Stimulated activated effector memory CD8-positive, alpha-beta T cell treated with anti-CD3 and anti-CD28 coated beads, Interleukin-12 subunit alpha, Interleukin-12 subunit beta, amount 100 ng/mL, for 72 hours (primary cell): ENCODE results near the gene TEAD4.

Source experiments
- ATAC-seq: fragments of 150-1000 bp; cut with Tn5 transposase; 2 replicates; pipeline ENCODE4 v1.10.0; 2021
- DNase-seq, 2 donors: peaks; one replicate each; pipeline ENCODE4 v3.0.0; 2021 to 2022; ENCODE audit warnings: low spot score in 2 of 2
- H3K27ac Mint-ChIP-seq: one replicate; pipeline ENCODE4 v1.8.0; 2022; ENCODE audit warnings: mild to moderate bottlenecking, mixed read lengths
- H3K36me3 Mint-ChIP-seq: one replicate; pipeline ENCODE4 v1.8.0; 2022; ENCODE audit warnings: mild to moderate bottlenecking, mixed read lengths
- H3K4me1 Mint-ChIP-seq: one replicate; pipeline ENCODE4 v1.8.0; 2022; ENCODE audit warnings: mixed read lengths
- H3K4me3 Mint-ChIP-seq: one replicate; pipeline ENCODE4 v1.8.0; 2022; ENCODE audit warnings: mild to moderate bottlenecking, mixed read lengths
- H3K9me3 Mint-ChIP-seq: one replicate; pipeline ENCODE4 v1.8.0; 2022; ENCODE audit warnings: mixed read lengths

The TEAD4 gene

DNA sequence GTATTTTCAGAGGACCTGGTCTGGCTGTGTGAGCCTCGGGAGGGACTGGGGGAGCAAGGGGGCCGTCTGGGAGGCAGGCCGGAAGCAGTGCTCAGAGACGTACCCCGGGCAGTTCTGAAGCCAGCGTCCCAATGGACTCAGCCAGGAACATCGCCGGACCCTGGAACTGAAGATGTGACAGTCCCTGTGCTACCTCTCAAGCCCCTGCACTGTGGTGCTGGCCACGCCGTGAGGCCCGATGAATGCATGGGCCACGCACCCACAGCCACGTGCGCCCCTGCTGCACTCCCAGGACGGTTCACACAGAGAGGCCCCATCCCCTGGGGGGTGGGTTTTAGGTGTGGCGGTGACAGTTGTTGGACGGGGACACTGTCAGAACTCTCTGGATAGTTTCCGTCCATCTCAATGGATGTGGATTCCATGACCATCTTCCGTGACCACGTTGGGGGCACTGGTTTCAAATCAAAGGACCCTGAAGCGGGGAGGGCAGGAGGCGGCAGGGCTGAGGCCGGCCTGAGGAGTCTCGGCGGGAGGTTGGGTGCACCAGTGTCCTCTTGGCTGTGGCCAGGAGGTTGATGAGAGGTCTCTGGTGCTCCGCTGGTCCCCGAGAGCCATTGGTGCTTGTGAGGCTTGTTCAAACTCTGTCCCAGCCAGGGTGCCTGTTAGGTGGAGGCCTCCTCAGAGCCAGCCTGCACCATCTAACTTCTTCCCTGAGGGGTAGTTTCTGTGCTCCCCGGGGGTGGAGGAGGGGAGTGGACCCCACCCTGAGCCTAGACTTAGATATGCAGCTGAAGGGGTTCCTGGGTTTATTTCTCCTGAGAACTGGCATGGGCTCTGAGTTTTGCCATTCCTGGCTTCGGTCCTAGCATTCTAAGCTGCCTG lies 81.7 kb downstream of the TEAD4 start:
- H3K9me3 Mint-ChIP-seq = no peaks in the 10 kb centered on the region
- no peak overlapping the region for H3K4me3 Mint-ChIP-seq
- H3K4me1 Mint-ChIP-seq = no peaks in the 10 kb centered on the region
- no peak for ATAC-seq
- H3K27ac Mint-ChIP-seq = no peak overlapping the region
- H3K36me3 Mint-ChIP-seq = no peaks in the 10 kb centered on the region
- no peak for DNase-seq

DNA sequence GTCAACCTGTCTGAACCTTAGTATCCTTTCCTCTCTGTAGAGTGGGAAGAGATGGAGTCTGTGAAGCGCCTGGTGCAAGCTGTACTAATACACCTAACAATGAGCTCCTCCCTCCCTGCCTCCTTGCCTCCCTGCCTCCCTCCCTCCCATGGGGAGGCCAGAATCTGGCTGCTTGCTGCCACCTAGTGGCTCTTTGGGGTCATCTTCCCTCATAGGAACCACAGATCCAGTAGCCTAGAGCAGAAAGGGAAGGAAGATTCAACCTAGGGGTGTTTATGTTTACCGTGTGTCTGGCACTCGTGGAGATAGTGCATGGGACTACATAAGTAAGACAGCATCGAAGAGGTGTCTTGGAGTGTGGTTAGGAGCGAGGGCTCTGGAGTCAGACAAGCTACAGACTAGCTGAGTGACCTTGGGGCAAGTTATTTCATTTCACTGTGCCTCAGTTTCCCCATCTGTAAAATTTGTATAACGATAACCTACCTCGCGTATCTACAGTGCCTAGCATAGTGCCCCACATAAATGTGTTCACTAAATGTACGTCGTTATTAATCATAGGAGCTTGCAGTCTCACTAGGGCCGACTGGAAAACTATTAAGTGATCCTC lies 82.5 kb downstream of the TEAD4 start:
- H3K9me3 Mint-ChIP-seq = no peaks in the 10 kb centered on the region
- H3K27ac Mint-ChIP-seq = no peak overlapping the region
- no peak overlapping the region for H3K4me3 Mint-ChIP-seq

DNA sequence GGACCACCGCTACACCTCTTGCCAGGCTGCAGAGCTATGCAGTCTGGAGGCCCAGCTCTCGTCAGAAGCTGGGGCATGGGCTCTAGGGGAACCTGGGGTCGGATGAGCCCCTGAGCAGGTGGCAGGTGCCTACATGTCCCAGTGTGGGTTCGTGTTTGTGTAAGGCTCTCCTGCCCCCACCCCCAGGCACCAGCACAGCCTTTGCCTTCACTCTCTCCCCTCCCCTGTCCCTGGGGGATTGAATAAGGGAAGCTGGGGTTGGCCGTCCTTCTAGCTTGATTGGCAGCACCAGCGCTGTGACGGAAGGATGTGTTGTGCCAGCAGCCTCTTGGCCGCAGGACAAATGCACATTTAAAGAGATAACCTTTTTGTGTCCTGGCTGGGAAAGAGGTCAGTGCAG lies 83.2 kb downstream of the TEAD4 start:
- H3K36me3 Mint-ChIP-seq = no peaks in the 10 kb centered on the region
- no peak overlapping the region for H3K27ac Mint-ChIP-seq
- H3K4me1 Mint-ChIP-seq = no peaks in the 10 kb centered on the region
- no peaks in the 10 kb centered on the region for H3K9me3 Mint-ChIP-seq
- DNase-seq = no peak
- ATAC-seq = no peak
- no peak overlapping the region for H3K4me3 Mint-ChIP-seq

More for the DNA sequence above, 82.5 kb downstream of the TEAD4 start:
- ATAC-seq = peak; percentile 73
- Mint-ChIP-seq H3K4me1 (no peaks in the 10 kb centered on the region), H3K36me3 (no peaks in the 10 kb centered on the region)
- peak; percentile 30 to 62 for DNase-seq

DNA sequence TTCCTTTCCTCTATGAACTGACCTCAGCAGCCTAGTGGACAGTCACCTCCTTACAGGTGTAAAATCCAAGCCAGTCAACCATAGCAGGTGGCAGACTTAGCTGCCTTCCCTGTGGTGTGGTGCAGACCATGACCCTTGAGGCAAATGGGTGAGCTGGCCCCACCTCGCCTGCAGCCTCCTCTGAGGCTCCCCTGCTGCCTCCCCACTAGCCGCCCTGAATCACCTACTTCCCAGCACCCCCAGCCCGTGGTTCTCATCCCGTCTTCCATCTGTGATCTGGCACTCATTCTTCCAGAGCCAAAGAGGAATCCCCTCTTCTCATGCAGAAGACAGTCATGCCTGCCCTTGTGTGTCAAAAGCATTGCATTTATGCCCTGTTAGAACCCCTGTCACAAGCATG lies 83.6 kb downstream of the TEAD4 start:
- Mint-ChIP-seq H3K4me3 (no peak overlapping the region), H3K27ac (no peak overlapping the region), H3K9me3 (no peaks in the 10 kb centered on the region), H3K4me1 (peaks cover 4% of the 10 kb centered on the region), H3K36me3 (no peaks in the 10 kb centered on the region)
- no peak for DNase-seq
- no peak for ATAC-seq

DNA sequence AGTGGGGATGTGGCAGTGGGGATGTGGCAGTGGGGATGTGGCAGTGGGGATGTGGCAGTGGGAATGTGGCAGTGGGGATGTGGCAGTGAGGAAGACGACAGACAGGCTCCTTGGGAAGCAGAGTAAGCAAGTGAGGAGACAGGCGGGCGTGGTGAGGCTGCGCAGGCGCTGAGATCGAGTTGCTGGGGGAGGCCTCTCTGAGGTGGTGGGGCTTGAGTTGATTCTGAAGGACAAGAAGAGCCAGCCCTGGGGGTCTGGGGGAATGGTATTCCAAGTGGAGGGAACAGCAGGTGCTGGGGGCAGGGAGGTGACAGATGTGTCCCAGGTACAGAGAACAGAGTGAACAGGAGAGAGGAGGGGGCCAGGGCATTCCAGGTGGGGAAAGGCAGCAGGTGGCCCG lies 84.2 kb downstream of the TEAD4 start:
- no peak overlapping the region for H3K27ac Mint-ChIP-seq

GRCh38 chr12:3044141-3044630 lies 85.0 kb downstream of the TEAD4 start:
- Mint-ChIP-seq H3K4me1 (peaks cover 6% of the 10 kb centered on the region), H3K27ac (no peak overlapping the region)
- no peak for ATAC-seq

More for the DNA sequence above, 84.2 kb downstream of the TEAD4 start:
- DNase-seq (no peak), ATAC-seq (no peak)
- H3K4me1 Mint-ChIP-seq = peaks cover 6% of the 10 kb centered on the region
- no peaks in the 10 kb centered on the region for H3K36me3 Mint-ChIP-seq
- H3K9me3 Mint-ChIP-seq = no peaks in the 10 kb centered on the region
- H3K4me3 Mint-ChIP-seq = no peak overlapping the region

DNA sequence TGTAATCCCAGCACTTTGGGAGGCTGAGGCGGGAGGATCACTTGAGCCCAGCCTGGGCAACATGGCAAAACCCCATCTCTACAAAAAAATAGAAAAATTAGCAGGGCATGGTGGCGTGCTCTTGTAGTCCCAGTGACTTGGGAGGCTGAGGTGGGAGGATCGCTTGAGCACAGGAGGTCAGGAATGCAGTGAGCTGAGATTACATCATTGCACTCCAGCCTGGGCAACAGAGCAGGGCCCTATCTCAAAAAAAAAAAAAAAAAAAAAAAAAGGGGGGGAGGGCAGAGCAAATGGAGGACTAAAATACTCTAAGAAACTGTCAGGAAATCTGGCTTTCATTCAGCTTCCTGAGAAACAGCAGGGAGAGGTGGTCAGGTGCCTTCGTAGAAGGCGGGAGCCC lies 86.3 kb downstream of the TEAD4 start:
- Mint-ChIP-seq H3K4me3 (no peak overlapping the region), H3K9me3 (no peaks in the 10 kb centered on the region), H3K36me3 (no peaks in the 10 kb centered on the region), H3K27ac (no peak overlapping the region), H3K4me1 (peaks cover 6% of the 10 kb centered on the region)
- ATAC-seq (no peak), DNase-seq (no peak)

More at GRCh38 chr12:3044141-3044630, 85.0 kb downstream of the TEAD4 start:
- DNase-seq = no peak
- Mint-ChIP-seq H3K4me3 (no peak overlapping the region), H3K9me3 (no peaks in the 10 kb centered on the region), H3K36me3 (no peaks in the 10 kb centered on the region)

- H3K4me1 Mint-ChIP-seq = peaks cover 6% of the 10 kb centered on the region
- no peak overlapping the region for H3K4me3 Mint-ChIP-seq
- no peaks in the 10 kb centered on the region for H3K9me3 Mint-ChIP-seq
- no peak for DNase-seq
- no peak overlapping the region for H3K27ac Mint-ChIP-seq
- ATAC-seq = no peak
- H3K36me3 Mint-ChIP-seq = no peaks in the 10 kb centered on the region
These were observed 86.8 kb downstream of the TEAD4 start for GRCh38 chr12:3045989-3046388.

- peaks cover 6% of the 10 kb centered on the region for H3K4me1 Mint-ChIP-seq
- no peaks in the 10 kb centered on the region for H3K9me3 Mint-ChIP-seq
- DNase-seq (no peak), ATAC-seq (no peak)
- no peak overlapping the region for H3K4me3 Mint-ChIP-seq
- H3K27ac Mint-ChIP-seq = no peak overlapping the region
- no peaks in the 10 kb centered on the region for H3K36me3 Mint-ChIP-seq
These were observed 87.4 kb downstream of the TEAD4 start for GRCh38 chr12:3046441-3047200.

GRCh38 chr12:3047961-3048360 lies 88.8 kb downstream of the TEAD4 start:
- Mint-ChIP-seq H3K27ac (no peak overlapping the region), H3K4me3 (no peak overlapping the region), H3K4me1 (peaks cover 6% of the 10 kb centered on the region), H3K9me3 (no peaks in the 10 kb centered on the region), H3K36me3 (no peaks in the 10 kb centered on the region)
- DNase-seq = no peak
- ATAC-seq = no peak

- ATAC-seq (no peak), DNase-seq (no peak)
- no peaks in the 10 kb centered on the region for H3K36me3 Mint-ChIP-seq
- H3K27ac Mint-ChIP-seq = no peak overlapping the region
- H3K4me3 Mint-ChIP-seq = no peak overlapping the region
- H3K9me3 Mint-ChIP-seq = no peaks in the 10 kb centered on the region
- H3K4me1 Mint-ChIP-seq = peaks cover 6% of the 10 kb centered on the region
These were observed 89.3 kb downstream of the TEAD4 start for GRCh38 chr12:3048540-3048939.

DNA sequence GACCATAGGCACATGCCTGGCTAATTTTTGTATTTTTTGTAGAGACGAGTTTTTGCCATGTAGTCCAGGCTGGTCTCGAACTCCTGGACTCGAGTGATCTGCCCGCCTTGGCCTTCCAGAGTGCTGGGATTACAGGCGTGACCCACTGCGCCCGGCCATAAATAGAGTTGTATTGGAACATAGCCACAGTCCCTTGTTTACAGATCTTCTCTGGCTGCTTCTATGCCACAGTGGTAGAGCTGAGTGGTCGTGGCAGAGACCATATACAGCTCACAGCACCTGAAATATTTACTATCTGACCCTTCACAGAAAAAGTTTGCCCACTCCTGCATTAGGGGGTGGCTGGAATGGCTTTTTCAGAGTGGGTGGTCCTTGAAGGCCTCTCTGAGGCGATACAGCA lies 90.0 kb downstream of the TEAD4 start:
- Mint-ChIP-seq H3K9me3 (no peaks in the 10 kb centered on the region), H3K4me3 (no peak overlapping the region)

DNA sequence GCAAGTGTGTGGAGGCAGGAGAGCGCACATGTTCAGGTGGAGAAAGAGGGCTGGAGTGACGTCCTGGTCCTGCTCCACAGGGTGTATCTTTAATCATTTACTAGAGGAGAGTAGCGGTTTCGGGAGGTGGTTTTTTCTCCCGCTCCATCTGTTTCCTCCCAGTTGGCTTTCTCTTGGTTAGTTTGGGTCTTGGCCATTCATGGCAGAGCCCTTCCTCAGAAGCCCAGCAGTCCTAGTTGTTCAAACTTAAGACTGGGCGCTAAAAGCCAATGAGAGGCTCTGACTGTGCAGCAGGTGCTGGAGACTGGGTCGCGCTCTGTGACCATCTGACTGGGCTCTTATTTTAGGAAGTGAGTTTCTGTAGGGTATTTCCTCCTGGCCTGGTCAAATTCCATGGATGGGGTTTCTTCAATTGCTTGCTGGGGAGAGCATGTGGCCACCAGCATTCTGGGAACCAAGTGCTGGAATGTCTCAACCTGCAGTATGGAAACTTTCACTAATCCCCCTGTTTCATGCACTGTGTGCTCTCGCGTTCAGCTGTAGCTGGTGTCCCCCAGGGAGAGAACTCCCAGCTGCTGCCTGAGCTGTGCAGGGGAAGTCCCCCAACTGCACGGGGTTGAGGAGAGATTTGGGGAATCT lies 90.5 kb downstream of the TEAD4 start:
- Mint-ChIP-seq H3K4me3 (no peak overlapping the region), H3K36me3 (no peaks in the 10 kb centered on the region), H3K4me1 (peaks cover 6% of the 10 kb centered on the region), H3K27ac (no peak overlapping the region), H3K9me3 (no peaks in the 10 kb centered on the region)
- DNase-seq (no peak), ATAC-seq (peak; percentile 33)

More for the DNA sequence above, 90.0 kb downstream of the TEAD4 start:
- ATAC-seq = no peak
- no peak for DNase-seq
- Mint-ChIP-seq H3K27ac (no peak overlapping the region), H3K4me1 (peaks cover 6% of the 10 kb centered on the region), H3K36me3 (no peaks in the 10 kb centered on the region)

DNA sequence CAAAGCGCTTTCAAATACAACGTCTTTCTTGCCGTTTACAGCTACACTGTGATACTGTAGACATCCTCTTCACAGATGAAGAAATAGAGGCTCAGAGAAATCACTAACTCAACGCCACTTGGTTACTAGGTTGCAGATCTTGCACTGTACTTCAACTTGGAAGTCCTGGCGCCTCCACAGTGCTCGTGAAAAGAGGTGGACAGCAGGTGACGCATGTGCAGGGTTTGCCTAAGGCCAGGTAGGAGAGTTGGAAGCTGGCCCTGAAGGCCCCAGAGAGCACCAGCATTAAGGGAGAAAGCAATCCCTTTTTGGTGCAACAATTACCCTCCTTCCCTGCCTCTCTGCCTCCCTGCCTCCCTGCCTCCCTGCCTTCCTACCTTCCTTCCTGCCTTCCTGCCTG lies 95.2 kb downstream of the TEAD4 start:
- Mint-ChIP-seq H3K36me3 (no peaks in the 10 kb centered on the region), H3K27ac (no peak overlapping the region), H3K4me1 (no peaks in the 10 kb centered on the region), H3K9me3 (no peaks in the 10 kb centered on the region), H3K4me3 (no peak overlapping the region)
- ATAC-seq (no peak), DNase-seq (no peak)
